GM12878 (cell line): ENCODE results near the gene CCDC141. TPM values are rescaled to one million over a fixed set of nuclear protein-coding genes. Genes with fewer than 3 reads are reported as not detected.

ENCODE experiments used
- ATF2 ChIP-seq: IDR thresholded peaks from 2 replicates; pipeline ENCODE4 v1.6.1; 2012; ENCODE audit warnings: low read length, inconsistent platforms
- BACH1 ChIP-seq: fragments of 450-650 bp; IDR thresholded peaks from 2 replicates; pipeline ENCODE4 v1.6.1; 2017; ENCODE audit warnings: mild to moderate bottlenecking, borderline replicate concordance
- BHLHE40 ChIP-seq, 2 experiments: fragments of 450-650 bp in 1 of 2; IDR thresholded peaks; 2 replicates each; pipeline ENCODE4 v1.6.1; 2011 to 2017; ENCODE audit warnings: low read depth in 2 of 2, borderline replicate concordance in 1 of 2, improper control_type of control experiment in 1 of 2, low read length in 1 of 2, mild to moderate bottlenecking in 1 of 2
- BMI1 ChIP-seq: fragments of 450-650 bp; IDR thresholded peaks from 2 replicates; pipeline ENCODE4 v1.6.1; 2016; ENCODE audit warnings: mild to moderate bottlenecking, moderate library complexity, borderline replicate concordance
- MTA3 ChIP-seq: IDR thresholded peaks from 2 replicates; pipeline ENCODE4 v1.6.1; 2012; ENCODE audit warnings: low read length, inconsistent platforms, borderline replicate concordance
- PAX5 ChIP-seq: IDR thresholded peaks from 2 replicates; pipeline ENCODE4 v1.6.1; 2011; ENCODE audit warnings: low read depth, low read length, borderline replicate concordance
- POLR2A ChIP-seq: IDR thresholded peaks from 2 replicates; pipeline ENCODE4 v1.6.1; 2011; ENCODE audit warnings: low read depth, mild to moderate bottlenecking, low read length
- RCOR1 ChIP-seq: conservative IDR thresholded peaks from 2 replicates; pipeline ENCODE4 v1.6.1; 2012; ENCODE audit warnings: low read depth, low read length, improper control_type of control experiment
- STAT3 ChIP-seq: IDR thresholded peaks from 2 replicates; pipeline ENCODE4 v1.6.1; 2011; ENCODE audit warnings: low read depth, low read length, improper control_type of control experiment
- TCF12 ChIP-seq: IDR thresholded peaks from 2 replicates; pipeline ENCODE4 v1.6.1; 2011; ENCODE audit warnings: low read depth, mild to moderate bottlenecking, low read length
- TCF3 ChIP-seq: IDR thresholded peaks from 2 replicates; pipeline ENCODE4 v1.6.1; 2012; ENCODE audit warnings: low read depth, mild to moderate bottlenecking, low read length, borderline replicate concordance; ENCODE audit not compliant: insufficient read depth
- USF1 ChIP-seq: IDR thresholded peaks from 2 replicates; pipeline ENCODE4 v1.6.1; 2011; ENCODE audit warnings: borderline replicate concordance, low read depth, mild to moderate bottlenecking, moderate library complexity, mixed read lengths, low read length; ENCODE audit not compliant: insufficient read depth; ENCODE audit errors: extremely low read length
- USF2 ChIP-seq: IDR thresholded peaks from 2 replicates; pipeline ENCODE4 v1.6.1; 2011; ENCODE audit warnings: low read depth, low read length, improper control_type of control experiment, borderline replicate concordance
- ZNF592 ChIP-seq: fragments of 450-650 bp; IDR thresholded peaks from 2 replicates; pipeline ENCODE4 v1.6.1; 2017; ENCODE audit warnings: mild to moderate bottlenecking, moderate library complexity
- ZZZ3 ChIP-seq: IDR thresholded peaks from 2 replicates; pipeline ENCODE4 v1.6.1; 2011; ENCODE audit warnings: low read depth; ENCODE audit not compliant: control insufficient read depth, insufficient read length
- polyA plus RNA-seq, 11 experiments: library from polyadenylated mRNA; depleted of rRNA in 4 of 11; unstranded in 6 of 11; stranded (reverse) in 5 of 11; fragments of >200 nt; fragmentation: Nextera tagmentation in 4 of 11; fragmentation: Illumina TruSeq in 1 of 11; extraction: Ambion mirVana in 4 of 11; extraction: Trizol in 1 of 11; gene quantifications; 1 replicate in 1 of 11; 2 replicates in 10 of 11; pipeline versions ENCODE4 v1.2.1 to v1.2.3, GENCODE V29; 2011 to 2016; ENCODE audit warnings: inconsistent platforms in 2 of 11, missing spikeins in 2 of 11, low read depth in 1 of 11
- total RNA-seq, 4 experiments: library from RNA; depleted of rRNA in 3 of 4; stranded (reverse); fragments of >200 nt in 3 of 4; fragmentation: Illumina TruSeq in 1 of 4; extraction: Trizol in 1 of 4; gene quantifications; 2 replicates each; pipeline versions ENCODE4 v1.2.1 to v1.2.3, GENCODE V29; 2013 to 2021
- TF ChIP-seq, protein P1 (sequence below): fragments of 450-650 bp; formaldehyde crosslinking; IDR thresholded peaks from 2 replicates; pipeline ENCODE4 v1.4.0; 2020; ENCODE audit warnings: mild to moderate bottlenecking, moderate library complexity

CCDC141 gene
- total and polyA plus RNA-seq, 10 of the 15 experiments (the other 5 are each of a cell fraction or from before 2014, with no cell fraction given): 0.84 to 12.5 (median 3.6) TPM

- no peak for TF ChIP-seq RCOR1
- no peak for TF ChIP-seq MTA3
- no peak for TF ChIP-seq ZNF592
- no peak for TF ChIP-seq BMI1
- no peak for TF ChIP-seq PAX5
- no peak for TF ChIP-seq POLR2A
- no peak for TF ChIP-seq ZZZ3
- no peak for TF ChIP-seq USF1
- TF ChIP-seq TCF3: no peak
- TF ChIP-seq STAT3: no peak
- TF ChIP-seq, protein P1, sequence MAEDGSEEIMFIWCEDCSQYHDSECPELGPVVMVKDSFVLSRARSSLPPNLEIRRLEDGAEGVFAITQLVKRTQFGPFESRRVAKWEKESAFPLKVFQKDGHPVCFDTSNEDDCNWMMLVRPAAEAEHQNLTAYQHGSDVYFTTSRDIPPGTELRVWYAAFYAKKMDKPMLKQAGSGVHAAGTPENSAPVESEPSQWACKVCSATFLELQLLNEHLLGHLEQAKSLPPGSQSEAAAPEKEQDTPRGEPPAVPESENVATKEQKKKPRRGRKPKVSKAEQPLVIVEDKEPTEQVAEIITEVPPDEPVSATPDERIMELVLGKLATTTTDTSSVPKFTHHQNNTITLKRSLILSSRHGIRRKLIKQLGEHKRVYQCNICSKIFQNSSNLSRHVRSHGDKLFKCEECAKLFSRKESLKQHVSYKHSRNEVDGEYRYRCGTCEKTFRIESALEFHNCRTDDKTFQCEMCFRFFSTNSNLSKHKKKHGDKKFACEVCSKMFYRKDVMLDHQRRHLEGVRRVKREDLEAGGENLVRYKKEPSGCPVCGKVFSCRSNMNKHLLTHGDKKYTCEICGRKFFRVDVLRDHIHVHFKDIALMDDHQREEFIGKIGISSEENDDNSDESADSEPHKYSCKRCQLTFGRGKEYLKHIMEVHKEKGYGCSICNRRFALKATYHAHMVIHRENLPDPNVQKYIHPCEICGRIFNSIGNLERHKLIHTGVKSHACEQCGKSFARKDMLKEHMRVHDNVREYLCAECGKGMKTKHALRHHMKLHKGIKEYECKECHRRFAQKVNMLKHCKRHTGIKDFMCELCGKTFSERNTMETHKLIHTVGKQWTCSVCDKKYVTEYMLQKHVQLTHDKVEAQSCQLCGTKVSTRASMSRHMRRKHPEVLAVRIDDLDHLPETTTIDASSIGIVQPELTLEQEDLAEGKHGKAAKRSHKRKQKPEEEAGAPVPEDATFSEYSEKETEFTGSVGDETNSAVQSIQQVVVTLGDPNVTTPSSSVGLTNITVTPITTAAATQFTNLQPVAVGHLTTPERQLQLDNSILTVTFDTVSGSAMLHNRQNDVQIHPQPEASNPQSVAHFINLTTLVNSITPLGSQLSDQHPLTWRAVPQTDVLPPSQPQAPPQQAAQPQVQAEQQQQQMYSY (CRISPR knock-in tag): no peak
- no peak for TF ChIP-seq BHLHE40 (IDR thresholded peaks at IDR 0.05; ENCODE audit: borderline replicate concordance in 1 of 2, low read depth in 2 of 2, low read length in 1 of 2)
- 0 out of 2 replicates have a peak, but pooled peaks have one; percentile 54 for TF ChIP-seq TCF12
- TF ChIP-seq BACH1: no peak
- no peak for TF ChIP-seq USF2
- 0 out of 2 replicates have a peak, but pooled peaks have one; percentile 17 for TF ChIP-seq ATF2
These were observed 5.4 kb downstream of the CCDC141 start (continued) for GRCh38 chr2:179044500-179044899.
